Measurements from ENCODE around the gene PRR5L. TPM values are rescaled to one million over a fixed set of nuclear protein-coding genes. Genes with fewer than 3 reads are reported as not detected.

Gene PRR5L
- total RNA-seq, 2 experiments from 2014 or later: 7.0 to 8.1 TPM

GRCh38 chr11:36436064-36436463 is 140.0 kb downstream of the PRR5L start:
- H3K9me3 Mint-ChIP-seq: no peaks in the 10 kb centered on the region
- no peak for ATAC-seq
- CTCF ChIA-PET: no interaction called here
- peaks cover 12% of the 10 kb centered on the region for H3K4me1 Mint-ChIP-seq (ENCODE audit: low read depth)
- POLR2A ChIA-PET: interaction anchor here (0.6 to 1.0 kb wide), 2 partner anchors 57 to 1278 kb away, joined by 3 to 4 read pairs; no protein-coding TSS in a partner anchor
- intact Hi-C loops (cut with micrococcal nuclease): no loop called here
- peaks cover 2% of the 10 kb centered on the region for H3K27me3 Mint-ChIP-seq
- DNase-seq: no peak
- peaks cover 5% of the 10 kb centered on the region for H3K36me3 Mint-ChIP-seq (ENCODE audit: low read depth)
- H3K4me3 Mint-ChIP-seq: no peak overlapping the region
- H3K27ac Mint-ChIP-seq: no peak overlapping the region
- no peak for TF ChIP-seq CTCF (IDR thresholded peaks at IDR 0.05)

- Mint-ChIP-seq H3K36me3 (ENCODE audit: low read depth) (peaks cover 3% of the 10 kb centered on the region), H3K4me3 (no peak overlapping the region), H3K27me3 (peaks cover 2% of the 10 kb centered on the region), H3K4me1 (ENCODE audit: low read depth) (peaks cover 10% of the 10 kb centered on the region), H3K9me3 (no peaks in the 10 kb centered on the region), H3K27ac (no peak overlapping the region)
- POLR2A ChIA-PET: interaction anchor here (1.0 kb wide), 1 partner anchor 57 kb away, joined by 4 read pairs; no protein-coding TSS in a partner anchor
- intact Hi-C loops (cut with micrococcal nuclease): no loop called here
- no peak for TF ChIP-seq CTCF (IDR thresholded peaks at IDR 0.05)
- CTCF ChIA-PET: no interaction called here
- ATAC-seq: no peak
- DNase-seq: no peak
These were observed 140.5 kb downstream of the PRR5L start for GRCh38 chr11:36436589-36436988.

- Mint-ChIP-seq H3K27me3 (peaks cover 2% of the 10 kb centered on the region), H3K9me3 (no peaks in the 10 kb centered on the region), H3K27ac (no peak overlapping the region), H3K4me3 (no peak overlapping the region), H3K4me1 (ENCODE audit: low read depth) (peaks cover 8% of the 10 kb centered on the region), H3K36me3 (ENCODE audit: low read depth) (peaks cover 2% of the 10 kb centered on the region)
- intact Hi-C loops (cut with micrococcal nuclease): no loop called here
- CTCF ChIA-PET: no interaction called here
- no peak for ATAC-seq
- DNase-seq: no peak
- POLR2A ChIA-PET: no interaction called here
- TF ChIP-seq CTCF (IDR thresholded peaks at IDR 0.05): no peak
These were observed 141.3 kb downstream of the PRR5L start for GRCh38 chr11:36437413-36437812.

- TF ChIP-seq CTCF (IDR thresholded peaks at IDR 0.05): no peak
- ChIA-PET POLR2A (no interaction called here), CTCF (no interaction called here)
- H3K27ac Mint-ChIP-seq: no peak overlapping the region
- ATAC-seq (no peak), DNase-seq (no peak)
- peaks cover 2% of the 10 kb centered on the region for H3K27me3 Mint-ChIP-seq
- H3K36me3 Mint-ChIP-seq (ENCODE audit: low read depth): peaks cover 2% of the 10 kb centered on the region
- no peaks in the 10 kb centered on the region for H3K9me3 Mint-ChIP-seq
- intact Hi-C loops (cut with micrococcal nuclease): no loop called here
- no peak overlapping the region for H3K4me3 Mint-ChIP-seq
- peaks cover 8% of the 10 kb centered on the region for H3K4me1 Mint-ChIP-seq (ENCODE audit: low read depth)
These were observed 142.0 kb downstream of the PRR5L start for GRCh38 chr11:36438126-36438525.

GRCh38 chr11:36441610-36442208 is 145.6 kb downstream of the PRR5L start:
- H3K36me3 Mint-ChIP-seq (ENCODE audit: low read depth): no peaks in the 10 kb centered on the region
- peaks cover 2% of the 10 kb centered on the region for H3K27me3 Mint-ChIP-seq
- ChIA-PET CTCF (interaction anchor here (0.7 to 1.6 kb wide), 4 partner anchors 36 to 305 kb away, joined by 3 read pairs; no protein-coding TSS in a partner anchor), POLR2A (interaction anchor here (0.6 to 1.6 kb wide), 3 partner anchors 8 to 130 kb away, joined by 3 to 5 read pairs (median 4); no protein-coding TSS in a partner anchor)
- no peaks in the 10 kb centered on the region for H3K9me3 Mint-ChIP-seq
- H3K4me3 Mint-ChIP-seq: no peak overlapping the region
- no peak for TF ChIP-seq CTCF (IDR thresholded peaks at IDR 0.05)
- ATAC-seq (peak; percentile 93), DNase-seq (peak; percentile 38)
- peaks cover 5% of the 10 kb centered on the region for H3K4me1 Mint-ChIP-seq (ENCODE audit: low read depth)
- H3K27ac Mint-ChIP-seq: no peak overlapping the region
- intact Hi-C loops (cut with micrococcal nuclease): no loop called here

Measured in activated CD8-positive, alpha-beta T cell treated with anti-CD3 and anti-CD28 coated beads for 36 hours (primary cell).